Measurements from ENCODE around the gene EYS.

Gene EYS

GRCh38 chr6:63928613-63929012, 1778.4 kb downstream of the EYS start:
- Histone ChIP-seq H3F3A (ENCODE audit: insufficient read depth, low read length) (no peaks in the 10 kb centered on the region), H3K4me2 (ENCODE audit: low read depth, low read length) (no peak overlapping the region)

GRCh38 chr6:63926950-63927927, 1779.8 kb downstream of the EYS start:
- no peaks in the 10 kb centered on the region for H3K9me3 ChIP-seq (replicated peaks; ENCODE audit: insufficient read depth, low read length)
- no peak for DNase-seq

More at GRCh38 chr6:63928613-63929012, 1778.4 kb downstream of the EYS start:
- no peaks in the 10 kb centered on the region for H3K36me3 ChIP-seq (replicated peaks; ENCODE audit: insufficient read depth, low read length)
- H3K9ac ChIP-seq (ENCODE audit: low read length) = no peak overlapping the region
- DNase-seq = no peak
- H3K9me2 ChIP-seq (replicated peaks; ENCODE audit: insufficient read depth, low read length) = no peaks in the 10 kb centered on the region
- no peak overlapping the region for H3K27ac ChIP-seq (ENCODE audit: low read length)
- no peak for TF ChIP-seq CTCF (IDR thresholded peaks at IDR 0.05; ENCODE audit: low read length)
- H3K4me1 ChIP-seq (ENCODE audit: low read length) = no peaks in the 10 kb centered on the region
- H3K9me3 ChIP-seq (replicated peaks; ENCODE audit: insufficient read depth, low read length) = no peaks in the 10 kb centered on the region
- no peaks in the 10 kb centered on the region for H4K20me1 ChIP-seq (ENCODE audit: insufficient read depth, low read length)
- H3K79me2 ChIP-seq (ENCODE audit: low read length) = no peaks in the 10 kb centered on the region
- no peak overlapping the region for H2AFZ ChIP-seq (ENCODE audit: low read length)
- H3K4me3 ChIP-seq (ENCODE audit: low read length) = no peak overlapping the region
- H3K27me3 ChIP-seq (replicated peaks; ENCODE audit: insufficient read depth, low read length) = no peaks in the 10 kb centered on the region

GRCh38 chr6:63926258-63926780, 1780.7 kb downstream of the EYS start:
- Histone ChIP-seq H3K4me2 (ENCODE audit: low read depth, low read length) (no peak overlapping the region), H2AFZ (ENCODE audit: low read length) (no peak overlapping the region), H3K4me1 (ENCODE audit: low read length) (no peaks in the 10 kb centered on the region), H3K36me3 (replicated peaks; ENCODE audit: insufficient read depth, low read length) (no peaks in the 10 kb centered on the region), H3K9ac (ENCODE audit: low read length) (no peak overlapping the region), H3K4me3 (ENCODE audit: low read length) (no peak overlapping the region), H3K27me3 (replicated peaks; ENCODE audit: insufficient read depth, low read length) (no peaks in the 10 kb centered on the region), H3K79me2 (ENCODE audit: low read length) (no peaks in the 10 kb centered on the region), H3K27ac (ENCODE audit: low read length) (no peak overlapping the region), H3F3A (ENCODE audit: insufficient read depth, low read length) (no peaks in the 10 kb centered on the region), H4K20me1 (ENCODE audit: insufficient read depth, low read length) (no peaks in the 10 kb centered on the region), H3K9me2 (replicated peaks; ENCODE audit: insufficient read depth, low read length) (no peaks in the 10 kb centered on the region), H3K9me3 (replicated peaks; ENCODE audit: insufficient read depth, low read length) (no peaks in the 10 kb centered on the region)
- TF ChIP-seq CTCF (IDR thresholded peaks at IDR 0.05; ENCODE audit: low read length) (no peak), EZH2 (optimal IDR thresholded peaks at IDR 0.05; ENCODE audit: low read depth, low read length) (no peak), EZH2phosphoT487 (IDR thresholded peaks at IDR 0.05; ENCODE audit: low read length) (no peak)
- no peak for DNase-seq

More at GRCh38 chr6:63926950-63927927, 1779.8 kb downstream of the EYS start:
- Histone ChIP-seq H3K36me3 (replicated peaks; ENCODE audit: insufficient read depth, low read length) (no peaks in the 10 kb centered on the region), H3K79me2 (ENCODE audit: low read length) (no peaks in the 10 kb centered on the region), H3K9me2 (replicated peaks; ENCODE audit: insufficient read depth, low read length) (no peaks in the 10 kb centered on the region), H2AFZ (ENCODE audit: low read length) (no peak overlapping the region), H3K4me3 (ENCODE audit: low read length) (no peak overlapping the region), H4K20me1 (ENCODE audit: insufficient read depth, low read length) (no peaks in the 10 kb centered on the region), H3K27me3 (replicated peaks; ENCODE audit: insufficient read depth, low read length) (no peaks in the 10 kb centered on the region), H3K4me2 (ENCODE audit: low read depth, low read length) (no peak overlapping the region), H3K9ac (ENCODE audit: low read length) (no peak overlapping the region), H3F3A (ENCODE audit: insufficient read depth, low read length) (no peaks in the 10 kb centered on the region), H3K27ac (ENCODE audit: low read length) (no peak overlapping the region), H3K4me1 (ENCODE audit: low read length) (no peaks in the 10 kb centered on the region)
- TF ChIP-seq EZH2phosphoT487 (IDR thresholded peaks at IDR 0.05; ENCODE audit: low read length) (no peak), CTCF (IDR thresholded peaks at IDR 0.05; ENCODE audit: low read length) (no peak), EZH2 (optimal IDR thresholded peaks at IDR 0.05; ENCODE audit: low read depth, low read length) (no peak)

Data from MM.1S (cell line).